IPS-18c (cell line): Measurements from ENCODE around the gene STRN4.

ENCODE experiments used
- H3K4me3 ChIP-seq: 2 replicates; pipeline ENCODE4 v1.7.0; 2013; ENCODE audit warnings: low read depth, mild to moderate bottlenecking, low read length, moderate library complexity; ENCODE audit not compliant: insufficient read depth
- H3K9me3 ChIP-seq: one replicate; pipeline ENCODE4 v1.6.1; 2013; ENCODE audit warnings: mild to moderate bottlenecking, low read length, moderate library complexity; ENCODE audit not compliant: control insufficient read depth, insufficient read depth

The STRN4 gene

DNA sequence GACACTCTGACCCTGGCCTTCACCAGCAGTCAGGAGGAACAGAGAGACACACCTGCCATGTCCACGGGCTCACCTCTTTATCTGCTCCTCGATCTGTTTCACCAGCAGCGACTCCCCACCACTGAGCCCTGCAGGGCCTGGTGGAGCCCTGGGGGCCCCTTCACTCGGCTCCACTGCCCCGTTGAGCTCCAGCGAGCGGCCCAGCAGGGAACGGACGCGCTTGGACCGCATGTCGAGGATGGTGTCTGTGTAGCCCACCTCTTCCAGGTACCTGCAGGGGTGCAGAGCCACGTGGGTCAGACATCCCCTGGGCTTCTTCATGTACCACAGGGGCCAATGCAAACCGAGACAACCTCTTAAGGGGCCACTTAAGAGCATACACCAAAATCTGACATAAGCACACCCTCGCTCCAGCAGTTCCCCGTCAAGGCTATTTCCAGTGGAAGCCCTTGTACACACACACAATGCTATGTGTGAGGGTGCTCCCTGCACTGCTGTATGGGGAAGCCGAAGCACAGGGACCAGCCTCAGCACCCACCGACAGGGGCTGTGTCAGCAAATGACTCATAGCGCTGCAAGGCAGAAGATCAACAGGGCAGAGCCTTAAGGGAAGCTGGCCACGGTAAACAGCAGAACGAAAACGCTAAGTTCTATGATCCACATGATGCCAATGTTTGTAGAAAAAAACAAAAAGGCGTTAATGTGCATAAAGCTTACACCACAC, 13.1 kb downstream of the STRN4 start:
- Histone ChIP-seq H3K4me3 (no peak overlapping the region), H3K9me3 (no peaks in the 10 kb centered on the region)

DNA sequence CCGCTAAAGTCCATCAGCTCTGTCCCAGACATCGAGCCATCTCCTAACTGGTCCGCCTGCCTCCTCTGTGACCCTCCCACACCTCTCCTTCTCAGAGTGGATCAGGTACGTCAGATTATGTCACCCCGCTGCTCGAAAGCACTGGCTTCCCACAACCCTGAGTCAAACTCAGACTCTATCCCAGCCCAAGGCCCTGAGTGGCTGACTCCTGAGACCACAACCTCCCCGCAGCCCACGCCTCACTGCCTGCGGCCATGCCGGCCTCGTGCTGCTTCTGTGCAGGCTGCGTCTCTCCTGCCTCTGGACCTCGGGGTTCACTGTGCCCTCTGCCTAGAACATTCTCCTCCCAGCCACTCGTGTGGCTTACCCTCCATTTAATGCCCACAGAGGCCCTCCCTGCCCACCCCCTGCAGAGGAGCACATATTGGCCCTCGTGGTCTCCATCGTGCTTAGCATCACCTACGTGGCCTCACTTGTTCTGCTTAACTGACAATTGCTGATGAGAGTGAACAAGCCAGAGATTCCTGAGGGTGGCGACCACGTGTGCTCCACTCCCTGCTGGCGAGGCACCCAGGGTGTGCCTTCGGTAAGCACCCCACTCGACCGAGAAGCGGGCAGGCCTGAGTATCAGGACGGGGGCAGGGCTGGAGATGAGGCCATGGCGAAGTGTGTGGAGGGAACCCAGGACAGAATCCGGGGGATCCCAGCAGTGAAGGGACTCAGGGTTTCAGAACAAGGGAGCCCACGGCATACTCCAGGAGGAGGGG, 13.9 kb downstream of the STRN4 start:
- Histone ChIP-seq H3K9me3 (no peaks in the 10 kb centered on the region), H3K4me3 (no peak overlapping the region)

GRCh38 chr19:46731584-46731983, 14.7 kb downstream of the STRN4 start:
- H3K4me3 ChIP-seq, result no peak overlapping the region
- no peaks in the 10 kb centered on the region for H3K9me3 ChIP-seq

DNA sequence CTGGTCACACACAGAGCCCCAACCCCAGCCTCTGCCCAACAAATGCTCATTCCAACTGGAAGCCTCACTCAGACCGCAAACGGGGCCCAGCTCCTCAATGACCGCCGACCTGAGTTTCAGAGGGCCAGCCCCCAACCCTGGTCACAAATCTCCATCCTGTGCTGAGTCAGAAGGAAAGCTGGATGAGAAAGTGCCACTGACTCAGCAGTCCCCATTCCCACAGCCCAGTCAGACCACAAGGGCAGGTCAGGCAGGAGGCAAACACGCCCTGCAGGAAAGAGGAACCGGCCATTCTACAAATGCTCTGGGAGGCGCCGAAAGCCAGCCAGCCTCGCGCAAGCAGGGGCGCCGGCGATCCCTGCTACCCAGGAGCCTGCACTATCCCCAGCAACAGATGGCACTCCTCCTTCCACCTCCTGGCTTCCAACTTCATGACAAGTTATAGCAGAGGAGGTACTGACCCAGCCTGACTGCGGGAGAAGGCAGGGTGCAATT, 15.2 kb downstream of the STRN4 start:
- Histone ChIP-seq H3K4me3 (no peak overlapping the region), H3K9me3 (no peaks in the 10 kb centered on the region)

- Histone ChIP-seq H3K9me3 (no peaks in the 10 kb centered on the region), H3K4me3 (no peak overlapping the region)
These were observed 15.7 kb downstream of the STRN4 start for GRCh38 chr19:46730595-46730994.

DNA sequence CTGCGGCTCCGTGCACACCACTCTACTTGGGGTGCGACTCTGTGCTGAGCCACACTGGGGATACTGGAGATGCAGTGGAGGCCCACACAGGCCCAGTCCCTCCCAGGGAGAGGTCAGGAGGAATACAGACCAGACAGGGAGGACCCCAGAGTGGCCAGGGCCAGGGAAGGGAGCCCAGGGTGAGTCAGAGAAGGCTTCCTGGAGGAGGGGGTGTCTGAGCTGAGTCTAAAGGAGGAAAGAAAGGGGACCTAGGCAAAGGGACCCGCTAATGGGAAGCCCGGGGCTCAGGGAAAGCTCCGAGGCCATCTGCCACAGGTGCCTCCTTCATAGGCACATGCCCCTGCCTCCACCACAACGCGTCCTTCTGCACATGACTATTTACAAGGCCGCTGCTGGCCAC, 16.1 kb downstream of the STRN4 start:
- no peaks in the 10 kb centered on the region for H3K9me3 ChIP-seq
- no peak overlapping the region for H3K4me3 ChIP-seq

- no peaks in the 10 kb centered on the region for H3K9me3 ChIP-seq
- no peak overlapping the region for H3K4me3 ChIP-seq
These were observed 16.6 kb downstream of the STRN4 start for GRCh38 chr19:46729696-46730095.

GRCh38 chr19:46728693-46729339, 17.4 kb downstream of the STRN4 start:
- Histone ChIP-seq H3K4me3 (no peak overlapping the region), H3K9me3 (no peaks in the 10 kb centered on the region)

GRCh38 chr19:46728208-46728607, 18.0 kb downstream of the STRN4 start:
- Histone ChIP-seq H3K9me3 (no peaks in the 10 kb centered on the region), H3K4me3 (no peak overlapping the region)

GRCh38 chr19:46727757-46728156, 18.5 kb downstream of the STRN4 start:
- Histone ChIP-seq H3K4me3 (no peak overlapping the region), H3K9me3 (no peaks in the 10 kb centered on the region)

GRCh38 chr19:46726971-46727501, 19.2 kb downstream of the STRN4 start:
- no peaks in the 10 kb centered on the region for H3K9me3 ChIP-seq
- H3K4me3 ChIP-seq, result no peak overlapping the region

- Histone ChIP-seq H3K4me3 (no peak overlapping the region), H3K9me3 (no peaks in the 10 kb centered on the region)
These were observed 19.7 kb downstream of the STRN4 start for GRCh38 chr19:46726551-46726950.

DNA sequence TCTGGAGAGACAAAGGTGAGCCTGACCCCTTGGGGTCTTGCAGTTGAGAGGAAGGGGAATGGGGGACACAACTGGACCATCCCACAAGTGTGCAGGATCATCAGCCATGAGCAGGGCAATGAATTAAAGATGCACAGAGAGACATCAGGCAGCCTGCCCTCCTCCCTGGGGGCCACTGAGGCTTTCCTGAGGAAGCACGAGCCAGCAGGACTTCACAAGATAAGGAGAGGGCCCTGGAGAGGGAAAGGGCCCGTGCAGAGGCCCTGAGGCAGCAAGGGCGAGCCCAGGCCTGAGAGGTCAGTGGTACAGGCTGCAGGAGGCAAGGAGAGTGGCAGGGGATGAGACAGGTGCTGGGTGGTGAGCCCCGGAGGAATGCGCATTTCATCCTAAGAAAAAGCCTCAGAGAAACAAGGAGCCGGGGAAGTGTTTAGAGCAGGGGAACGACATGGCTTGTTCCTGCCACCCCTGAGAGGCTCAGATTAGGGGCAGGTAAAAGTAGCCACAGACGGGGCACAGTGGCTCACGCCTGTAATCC, 20.3 kb downstream of the STRN4 start:
- no peak overlapping the region for H3K4me3 ChIP-seq

GRCh38 chr19:46725036-46725820, 21.0 kb downstream of the STRN4 start:
- H3K4me3 ChIP-seq, result no peak overlapping the region
- H3K9me3 ChIP-seq, result no peaks in the 10 kb centered on the region

More for the DNA sequence above, 20.3 kb downstream of the STRN4 start:
- no peaks in the 10 kb centered on the region for H3K9me3 ChIP-seq

DNA sequence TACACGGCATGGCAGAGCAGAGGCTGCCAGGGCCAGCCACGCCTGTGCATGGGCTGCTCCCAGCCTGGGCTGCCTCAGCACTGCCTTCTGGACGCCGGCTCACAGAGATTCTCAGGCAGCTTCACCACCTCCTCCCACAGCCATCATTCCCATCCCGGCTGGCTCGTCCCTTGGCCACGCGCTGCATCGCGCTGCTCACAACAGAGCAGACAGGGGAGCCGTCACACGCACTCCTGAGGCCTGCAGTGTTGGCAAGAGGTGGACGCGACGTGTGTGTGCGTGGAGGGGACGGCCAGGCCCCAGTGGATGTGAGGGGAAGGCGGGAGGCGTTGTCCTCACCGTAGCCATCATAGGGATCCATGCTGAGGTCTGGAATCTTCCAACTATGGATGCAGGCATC, 21.8 kb downstream of the STRN4 start:
- Histone ChIP-seq H3K4me3 (no peak overlapping the region), H3K9me3 (no peaks in the 10 kb centered on the region)

- Histone ChIP-seq H3K4me3 (no peak overlapping the region), H3K9me3 (no peaks in the 10 kb centered on the region)
These were observed 22.8 kb downstream of the STRN4 start for GRCh38 chr19:46723471-46723870.

GRCh38 chr19:46723023-46723461, 23.2 kb downstream of the STRN4 start:
- Histone ChIP-seq H3K9me3 (no peaks in the 10 kb centered on the region), H3K4me3 (no peak overlapping the region)
